H9 (cell line): Measurements from ENCODE around the gene ITPR2. TPM values are rescaled to one million over a fixed set of nuclear protein-coding genes. Genes with fewer than 3 reads are reported as not detected.
A peak's percentile ranks its signal among the peaks of the same experiment; 100 is the strongest.

Experiments used
- DNase-seq: peaks from one replicate; pipeline ENCODE4 v3.0.0-alpha.2; 2017
- H2AFZ ChIP-seq: one replicate; pipeline ENCODE4 v1.6.1; 2013; ENCODE audit warnings: mild to moderate bottlenecking, low read length, control low read depth, moderate library complexity
- H2AK5ac ChIP-seq: 2 replicates; pipeline ENCODE4 v1.6.1; 2013; ENCODE audit warnings: low read length, control low read depth, mixed read lengths; ENCODE audit not compliant: insufficient read length
- H2BK120ac ChIP-seq: one replicate; pipeline ENCODE4 v1.6.1; 2013; ENCODE audit warnings: low read depth, mild to moderate bottlenecking, low read length, control low read depth, inconsistent platforms; ENCODE audit not compliant: poor library complexity, severe bottlenecking
- H2BK12ac ChIP-seq: 2 replicates; pipeline ENCODE4 v1.6.1; 2013; ENCODE audit warnings: low read length, control low read depth, mixed read lengths, low read depth; ENCODE audit not compliant: insufficient read length
- H2BK15ac ChIP-seq: 2 replicates; pipeline ENCODE4 v1.6.1; 2013; ENCODE audit warnings: low read depth, low read length, control low read depth
- H2BK20ac ChIP-seq: one replicate; pipeline ENCODE4 v1.6.1; 2013; ENCODE audit warnings: low read depth, mild to moderate bottlenecking, low read length, control low read depth, inconsistent platforms; ENCODE audit not compliant: poor library complexity, severe bottlenecking
- H2BK5ac ChIP-seq: 2 replicates; pipeline ENCODE4 v1.6.1; 2013; ENCODE audit warnings: low read length, control low read depth, mixed read lengths; ENCODE audit not compliant: insufficient read length
- H3K14ac ChIP-seq: 2 replicates; pipeline ENCODE4 v1.6.1; 2013; ENCODE audit warnings: low read length, control low read depth; ENCODE audit not compliant: insufficient read depth
- H3K18ac ChIP-seq: 2 replicates; pipeline ENCODE4 v1.6.1; 2013; ENCODE audit warnings: low read depth, mild to moderate bottlenecking, mixed read lengths, low read length, control low read depth; ENCODE audit not compliant: insufficient read length
- H3K23ac ChIP-seq: 2 replicates; pipeline ENCODE4 v1.6.1; 2013; ENCODE audit warnings: low read length, control low read depth, mixed read lengths, low read depth; ENCODE audit not compliant: insufficient read length
- H3K23me2 ChIP-seq: 2 replicates; pipeline ENCODE4 v1.6.1; 2013; ENCODE audit warnings: low read depth, mild to moderate bottlenecking, mixed read lengths, low read length, control low read depth; ENCODE audit not compliant: insufficient read length, poor library complexity, severe bottlenecking
- H3K27ac ChIP-seq: 2 replicates; pipeline ENCODE4 v1.5.1; 2013; ENCODE audit warnings: low read length, control low read depth, mixed read lengths, low read depth; ENCODE audit not compliant: insufficient read length
- H3K27me3 ChIP-seq: 2 replicates; pipeline ENCODE4 v1.6.1; 2013; ENCODE audit warnings: low read length, control low read depth, inconsistent platforms; ENCODE audit not compliant: insufficient read depth
- H3K4ac ChIP-seq: 2 replicates; pipeline ENCODE4 v1.6.1; 2013; ENCODE audit warnings: low read depth, mild to moderate bottlenecking, control low read depth, inconsistent platforms, low read length, moderate library complexity
- H3K4me1 ChIP-seq: 2 replicates; pipeline ENCODE4 v1.6.1; 2013; ENCODE audit warnings: low read length, control low read depth, inconsistent platforms; ENCODE audit not compliant: insufficient read depth
- H3K4me2 ChIP-seq: 2 replicates; pipeline ENCODE4 v1.6.1; 2013; ENCODE audit warnings: low read length, control low read depth, mixed read lengths; ENCODE audit not compliant: insufficient read length, insufficient read depth
- H3K56ac ChIP-seq: 2 replicates; pipeline ENCODE4 v1.6.1; 2013; ENCODE audit warnings: low read depth, mild to moderate bottlenecking, mixed read lengths, low read length, control low read depth; ENCODE audit not compliant: insufficient read length
- H3K79me1 ChIP-seq: 2 replicates; pipeline ENCODE4 v1.6.1; 2013; ENCODE audit warnings: low read depth, mild to moderate bottlenecking, moderate library complexity, low read length, control low read depth, inconsistent platforms; ENCODE audit not compliant: insufficient read depth, poor library complexity, severe bottlenecking
- H3K79me2 ChIP-seq: 2 replicates; pipeline ENCODE4 v1.6.1; 2013; ENCODE audit warnings: low read length, control low read depth, inconsistent platforms; ENCODE audit not compliant: insufficient read depth
- H3K9ac ChIP-seq: 2 replicates; pipeline ENCODE4 v1.6.1; 2013; ENCODE audit warnings: low read length, control low read depth, mixed read lengths; ENCODE audit not compliant: insufficient read length; ENCODE audit errors: extremely low read depth
- H3K9me3 ChIP-seq: one replicate; pipeline ENCODE4 v1.6.1; 2013; ENCODE audit warnings: low read depth, low read length, inconsistent platforms; ENCODE audit not compliant: control insufficient read depth
- H3T11ph ChIP-seq: one replicate; pipeline ENCODE4 v1.6.1; 2013; ENCODE audit warnings: mild to moderate bottlenecking, low read length, control low read depth, inconsistent platforms
- H4K20me1 ChIP-seq: one replicate; pipeline ENCODE4 v1.6.1; 2013; ENCODE audit not compliant: control insufficient read depth, insufficient read length, insufficient read depth
- H4K5ac ChIP-seq: 2 replicates; pipeline ENCODE4 v1.6.1; 2013; ENCODE audit warnings: low read depth, mild to moderate bottlenecking, mixed read lengths, low read length, control low read depth; ENCODE audit not compliant: insufficient read length
- H4K8ac ChIP-seq: replicated peaks from 2 replicates; pipeline ENCODE4 v1.6.1; 2013; ENCODE audit warnings: low read length, control low read depth, mixed read lengths, low read depth; ENCODE audit not compliant: insufficient read length
- H4K91ac ChIP-seq: 2 replicates; pipeline ENCODE4 v1.6.1; 2013; ENCODE audit warnings: low read depth, mild to moderate bottlenecking, moderate library complexity, mixed read lengths, low read length, control low read depth; ENCODE audit not compliant: insufficient read length
- H3K27ac Mint-ChIP-seq, 3 experiments: 2 replicates in 2 of 3; 3 replicates in 1 of 3; pipeline ENCODE4 v1.8.0; 2020 to 2021; ENCODE audit warnings: mixed read lengths in 3 of 3, mild to moderate bottlenecking in 1 of 3, moderate library complexity in 1 of 3
- H3K27me3 Mint-ChIP-seq: 2 replicates; pipeline ENCODE4 v1.8.0; 2021; ENCODE audit warnings: low read depth, mild to moderate bottlenecking, moderate library complexity, mixed read lengths
- H3K36me3 Mint-ChIP-seq, 3 experiments: 2 replicates in 2 of 3; 3 replicates in 1 of 3; pipeline ENCODE4 v1.8.0; 2020 to 2021; ENCODE audit warnings: low read depth in 3 of 3, mixed read lengths in 3 of 3; ENCODE audit not compliant: insufficient read depth in 1 of 3
- H3K4me1 Mint-ChIP-seq, 2 experiments: 2 replicates each; pipeline ENCODE4 v1.8.0; 2020; ENCODE audit warnings: mixed read lengths in 2 of 2
- H3K4me3 Mint-ChIP-seq, 2 experiments: 2 replicates in 1 of 2; 3 replicates in 1 of 2; pipeline ENCODE4 v1.8.0; 2020 to 2021; ENCODE audit warnings: mild to moderate bottlenecking in 2 of 2, mixed read lengths in 2 of 2, moderate library complexity in 1 of 2
- H3K9me3 Mint-ChIP-seq, 2 experiments: 2 replicates in 1 of 2; 3 replicates in 1 of 2; pipeline ENCODE4 v1.8.0; 2020; ENCODE audit warnings: mild to moderate bottlenecking in 2 of 2, mixed read lengths in 2 of 2, moderate library complexity in 1 of 2
- CTCF ChIP-seq: fragments of 200-600 bp; sonication (generic); conservative IDR thresholded peaks from 3 replicates; pipeline ENCODE4 v1.8.0; 2021; ENCODE audit warnings: antibody characterized with exemption, mild to moderate bottlenecking
- WGBS: extraction: QIAGEN DNeasy Blood & Tissue Kit; methylation state at CpG from one replicate; pipeline ENCODE4 v1.1.7; 2013; ENCODE audit warnings: missing lambda C conversion rate, low lambda C conversion rate, mixed read lengths; ENCODE audit not compliant: insufficient read length; ENCODE audit errors: extremely low coverage; 5-methylcytosine and 5-hydroxymethylcytosine counted together
- total RNA-seq: library from RNA; stranded (reverse); gene quantifications from 2 replicates; pipeline ENCODE4 v1.2.1, GENCODE V29; 2021

Gene ITPR2
- total RNA-seq, 1 experiment from 2014 or later: 14.8 TPM

GRCh38 chr12:26680727-26681455 is 152.1 kb downstream of the ITPR2 start:
- peaks cover 27 to 36% of the 10 kb centered on the region in 2 experiments for H3K4me1 Mint-ChIP-seq

More at GRCh38 chr12:26680727-26681455, 152.1 kb downstream of the ITPR2 start:
- Histone ChIP-seq H3K18ac (no peak overlapping the region), H4K91ac (no peak overlapping the region), H3K9ac (no peak overlapping the region), H2BK15ac (no peak overlapping the region), H3K23ac (no peak overlapping the region), H3K79me2 (no peaks in the 10 kb centered on the region), H3K27me3 (no peaks in the 10 kb centered on the region), H2BK20ac (no peak overlapping the region), H3K23me2 (no peaks in the 10 kb centered on the region), H3K4me2 (no peak overlapping the region), H4K5ac (no peak overlapping the region), H3T11ph (no peak overlapping the region), H2AFZ (no peak overlapping the region), H4K8ac (no peak overlapping the region), H3K4ac (no peak overlapping the region), H2AK5ac (no peak overlapping the region), H4K20me1 (no peaks in the 10 kb centered on the region), H3K27ac (peak overlapping the region; percentile 39), H2BK120ac (no peak overlapping the region), H3K9me3 (peaks cover 5% of the 10 kb centered on the region), H3K14ac (no peak overlapping the region), H2BK12ac (no peak overlapping the region), H3K79me1 (no peaks in the 10 kb centered on the region), H2BK5ac (no peak overlapping the region), H3K56ac (no peak overlapping the region), H3K4me1 (peaks cover 8% of the 10 kb centered on the region; the same call in 1 of the 2 replicates)
- Mint-ChIP-seq H3K27ac (peak overlapping the region in 2 of 3 experiments; percentile 78 to 94; a peak in 3 of 7 replicates), H3K9me3 (peaks cover 5 to 12% of the 10 kb centered on the region in 2 experiments; a peak in 3 of 5 replicates), H3K27me3 (no peaks in the 10 kb centered on the region), H3K36me3 (peaks cover 17 to 40% (median 30%) of the 10 kb centered on the region in 3 experiments), H3K4me3 (no peak overlapping the region)
- no peak for TF ChIP-seq CTCF
- DNase-seq: no peak
- no CpG with 5 or more reads among the region's 3 CpGs for WGBS
